Ovary (tissue), 3 donors: Measurements from ENCODE around the gene AAR2.

Source experiments
- CTCF ChIP-seq, 3 donors: fragments of 450-650 bp in 2 of 3; fragments of 200-600 bp in 1 of 3; IDR thresholded peaks; one replicate each; pipeline versions ENCODE4 v1.5.1 to v1.8.0; 2016 to 2022; ENCODE audit warnings: antibody characterized with exemption in 3 of 3, mild to moderate bottlenecking in 1 of 3
- EP300 ChIP-seq: sonication (generic); formaldehyde crosslinking; IDR thresholded peaks from one replicate; pipeline ENCODE4 v1.6.1; 2017; ENCODE audit warnings: antibody characterized with exemption
- donor health status: DM: no; HTN: no; CAD: no.

DNA sequence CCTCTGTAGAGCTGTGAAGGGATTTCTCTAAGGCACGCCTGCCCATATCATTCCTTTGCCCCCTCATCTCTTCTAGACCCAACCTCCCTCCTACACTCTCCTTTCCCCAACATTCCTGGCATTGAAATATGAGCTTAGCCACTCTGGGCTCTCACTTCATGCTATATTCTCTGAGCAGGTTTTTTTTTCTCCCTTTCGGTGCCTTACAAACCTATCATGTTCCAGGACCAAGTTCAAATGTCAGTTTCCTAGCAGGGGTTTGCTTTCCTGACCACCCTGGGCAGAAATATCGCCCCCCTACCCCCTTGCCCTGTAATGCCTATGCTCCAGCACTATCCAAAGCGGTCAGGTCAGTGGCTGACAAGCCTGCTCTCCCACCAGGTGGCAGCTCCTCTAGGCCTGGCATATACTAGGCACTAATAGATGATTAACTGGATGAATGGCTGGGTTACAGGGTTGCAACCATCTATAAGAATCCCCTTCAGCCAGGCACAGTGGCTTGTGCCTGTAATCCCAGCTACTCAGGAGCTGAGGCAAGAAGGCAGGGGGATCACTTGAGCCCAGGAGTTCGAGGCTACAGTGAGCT lies 25.7 kb upstream of the AAR2 start:
- no peak for TF ChIP-seq CTCF (IDR thresholded peaks at IDR 0.05)
- no peak for TF ChIP-seq EP300
